ENCODE data around the gene FYCO1. TPM values are rescaled to one million over a fixed set of nuclear protein-coding genes. Genes with fewer than 3 reads are reported as not detected.

Gene FYCO1
- total and polyA plus RNA-seq, 9 of the 15 experiments (the other 6 are each of a cell fraction or from before 2014, with no cell fraction given): 2.1 to 13.8 (median 7.4) TPM

DNA sequence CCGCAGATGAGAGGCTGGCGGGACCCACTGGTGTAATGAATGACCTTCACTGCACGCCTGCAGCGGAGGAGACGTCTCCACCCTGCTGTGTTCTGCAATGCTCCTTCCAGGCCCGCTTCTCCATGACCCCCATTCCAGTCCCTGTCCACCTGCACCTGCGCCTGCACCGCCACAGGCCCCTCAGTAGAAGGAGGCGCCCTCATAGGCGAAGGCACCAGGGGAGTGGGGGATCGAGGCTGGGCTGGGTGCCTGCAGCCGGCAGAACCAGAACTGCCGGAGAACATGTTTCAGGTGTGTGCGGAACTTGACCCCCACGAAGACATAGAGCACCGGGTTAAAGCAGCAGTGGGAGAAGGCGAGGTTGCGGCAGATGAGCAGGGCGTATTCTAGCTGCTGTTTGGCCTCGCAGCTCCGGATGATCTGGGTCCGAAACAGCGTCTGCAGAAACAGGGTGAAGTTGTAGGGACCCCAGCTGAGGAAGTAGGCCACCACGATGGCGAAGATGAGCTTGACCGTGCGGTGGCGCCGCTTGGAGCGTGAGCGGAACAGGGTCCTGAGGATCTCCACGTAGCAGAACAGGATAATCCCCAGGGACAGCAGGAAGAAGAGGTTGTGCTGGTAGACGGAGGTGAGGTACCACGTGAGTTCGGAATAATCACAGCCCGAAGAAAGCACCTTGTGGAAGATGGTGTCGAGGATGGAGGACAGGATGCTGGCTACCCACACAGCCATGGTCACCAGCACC is 25.3 kb upstream of the FYCO1 start:
- H3K27ac ChIP-seq (ENCODE audit: extremely low read depth, low read depth, low read length): no peak overlapping the region
- H3K36me3 ChIP-seq (ENCODE audit: control insufficient read depth, insufficient read depth, low read length): no peaks in the 10 kb centered on the region
- DNase-seq (ENCODE audit: extremely low read depth in 1 of 4, low spot score in 3 of 4): no peak
- TF ChIP-seq TAF9B (IDR thresholded peaks at IDR 0.05; ENCODE audit: partially characterized antibody): no peak
- TF ChIP-seq ZNF184 (CRISPR knock-in tag; IDR thresholded peaks at IDR 0.05): 0 out of 2 replicates have a peak, but pooled peaks have one; percentile 20
- H3K4me2 ChIP-seq (ENCODE audit: insufficient read depth, low read length): no peak overlapping the region
- ChIA-PET POLR2A (interaction anchor here (1.4 kb wide), 1 partner anchor 22 kb away, joined by 4 read pairs; no protein-coding TSS in a partner anchor), CTCF (ENCODE audit: low intra/inter-chr PET ratio) (no interaction called here)
- H3K27me3 ChIP-seq (ENCODE audit: control insufficient read depth in 2 of 2, insufficient read depth in 2 of 2, low read length in 2 of 2): peaks cover 8 to 28% of the 10 kb centered on the region in 2 experiments; a peak in 4 of 5 replicates
- H3K79me2 ChIP-seq (ENCODE audit: control insufficient read depth, insufficient read depth, low read length): no peaks in the 10 kb centered on the region
- ATAC-seq: no peak
- no peak overlapping the region for H2AFZ ChIP-seq (ENCODE audit: low read depth, low read length)
- H3K9ac ChIP-seq (ENCODE audit: insufficient read depth in 1 of 2, low read depth in 2 of 2, low read length in 2 of 2): no peak overlapping the region
- H4K20me1 ChIP-seq (replicated peaks; ENCODE audit: control insufficient read depth, insufficient read depth, low read length): no peaks in the 10 kb centered on the region
- no peaks in the 10 kb centered on the region for H3K9me3 ChIP-seq (replicated peaks; ENCODE audit: control insufficient read depth, insufficient read depth, low read depth, low read length)
- WGBS (ENCODE audit: insufficient coverage, low coverage, missing lambda C conversion rate): 11% methylated on average over 37 of the region's 37 CpGs
- in situ Hi-C loops (cut with MboI) (no loop called here), intact Hi-C loops (cut with micrococcal nuclease) (no loop called here)
- peaks cover 2 to 12% of the 10 kb centered on the region in 2 experiments; a peak in 3 of 5 replicates for H3K4me1 ChIP-seq (replicated peaks in 1 of 2; ENCODE audit: control insufficient read depth in 2 of 2, insufficient read depth in 2 of 2, low read length in 2 of 2)
- no peak overlapping the region for H3K4me3 ChIP-seq
- H3K9me1 ChIP-seq (ENCODE audit: control insufficient read depth, insufficient read depth, low read length): no peaks in the 10 kb centered on the region
- no peak for FAIRE-seq
- no TSS peak for BruUV-seq (replicated peaks)

- no peak for FAIRE-seq
- H3K27me3 ChIP-seq (ENCODE audit: control insufficient read depth in 2 of 2, insufficient read depth in 2 of 2, low read length in 2 of 2): peaks cover 8 to 33% of the 10 kb centered on the region in 2 experiments; a peak in 4 of 5 replicates
- H3K79me2 ChIP-seq (ENCODE audit: control insufficient read depth, insufficient read depth, low read length): no peaks in the 10 kb centered on the region
- intact Hi-C loops (cut with micrococcal nuclease) (no loop called here), in situ Hi-C loops (cut with MboI) (no loop called here)
- H3K9me3 ChIP-seq (replicated peaks; ENCODE audit: control insufficient read depth, insufficient read depth, low read depth, low read length): no peaks in the 10 kb centered on the region
- no peak overlapping the region for H2AFZ ChIP-seq (ENCODE audit: low read depth, low read length)
- CTCF ChIA-PET (ENCODE audit: low intra/inter-chr PET ratio): no interaction called here
- H3K4me3 ChIP-seq: no peak overlapping the region
- H4K20me1 ChIP-seq (replicated peaks; ENCODE audit: control insufficient read depth, insufficient read depth, low read length): no peaks in the 10 kb centered on the region
- no peak overlapping the region for H3K9ac ChIP-seq (ENCODE audit: insufficient read depth in 1 of 2, low read depth in 2 of 2, low read length in 2 of 2)
- POLR2A ChIA-PET: no interaction called here
- H3K4me2 ChIP-seq (ENCODE audit: insufficient read depth, low read length): no peak overlapping the region
- no peak for ATAC-seq
- H3K36me3 ChIP-seq (ENCODE audit: control insufficient read depth, insufficient read depth, low read length): no peaks in the 10 kb centered on the region
- DNase-seq (ENCODE audit: extremely low read depth in 1 of 4, low spot score in 3 of 4): no peak
- no peak for TF ChIP-seq IRF9 (tag; IDR thresholded peaks at IDR 0.05)
- TF ChIP-seq SOX6 (IDR thresholded peaks at IDR 0.05): no peak
- no peak for TF ChIP-seq NFYB (IDR thresholded peaks at IDR 0.05; ENCODE audit: extremely low read depth, insufficient read length)
- TF ChIP-seq ZNF445 (CRISPR knock-in tag; IDR thresholded peaks at IDR 0.05; ENCODE audit: low read depth): no peak
- TF ChIP-seq EP300 (IDR thresholded peaks at IDR 0.05; ENCODE audit: low read length): no peak
- TF ChIP-seq ZNF766 (CRISPR knock-in tag; conservative IDR thresholded peaks at IDR 0.05): no peak
- TF ChIP-seq TOE1 (IDR thresholded peaks at IDR 0.05; ENCODE audit: borderline replicate concordance): no peak
- TF ChIP-seq TOE1 (CRISPR knock-in tag; IDR thresholded peaks at IDR 0.05; ENCODE audit: borderline replicate concordance, low read depth): no peak
- TF ChIP-seq ZNF124 (CRISPR knock-in tag; IDR thresholded peaks at IDR 0.05): no peak
- TF ChIP-seq PCBP2 (IDR thresholded peaks at IDR 0.05; ENCODE audit: low read depth, low read length, poor library complexity, severe bottlenecking): no peak
- TF ChIP-seq ZNF707 (CRISPR knock-in tag; conservative IDR thresholded peaks at IDR 0.05): no peak
- no peak for TF ChIP-seq TEAD4 (IDR thresholded peaks at IDR 0.05; ENCODE audit: low read length)
- no peak for TF ChIP-seq TEAD4 (CRISPR knock-in tag; IDR thresholded peaks at IDR 0.05; ENCODE audit: borderline replicate concordance)
- no peaks in the 10 kb centered on the region for H3K9me1 ChIP-seq (ENCODE audit: control insufficient read depth, insufficient read depth, low read length)
- 0% methylated on average over 1 of the region's 1 CpG for WGBS (ENCODE audit: insufficient coverage, low coverage, missing lambda C conversion rate)
- peaks cover 2 to 12% of the 10 kb centered on the region in 2 experiments; a peak in 3 of 5 replicates for H3K4me1 ChIP-seq (replicated peaks in 1 of 2; ENCODE audit: control insufficient read depth in 2 of 2, insufficient read depth in 2 of 2, low read length in 2 of 2)
- H3K27ac ChIP-seq (ENCODE audit: extremely low read depth, low read depth, low read length): no peak overlapping the region
- BruUV-seq (replicated peaks): no TSS peak
Observed at GRCh38 chr3:46019707-46020106, 24.1 kb upstream of the FYCO1 start.

All from K562 (cell line).